ENCODE data around the gene DIPK1B. TPM values are rescaled to one million over a fixed set of nuclear protein-coding genes. Genes with fewer than 3 reads are reported as not detected.

Gene DIPK1B
- polyA plus RNA-seq, 1 of the 3 experiments (the other 2 are of a cell fraction): 24.5 TPM

GRCh38 chr9:136740491-136740890 is 28.1 kb downstream of the DIPK1B start:
- H3K4me3 ChIP-seq (ENCODE audit: low read depth in 2 of 2, low read length in 1 of 2): no peak overlapping the region
- H2AFZ ChIP-seq (ENCODE audit: low read depth): no peak overlapping the region
- H3K4me2 ChIP-seq: no peak overlapping the region
- H3K9me2 ChIP-seq: no peaks in the 10 kb centered on the region
- 68% methylated on average over 16 of the region's 16 CpGs for WGBS (ENCODE audit: low lambda C conversion rate)
- DNase-seq: no peak
- no peaks in the 10 kb centered on the region for H3K27me3 ChIP-seq (ENCODE audit: insufficient read depth)
- no peaks in the 10 kb centered on the region for H3K36me3 ChIP-seq (replicated peaks in 1 of 2; ENCODE audit: control insufficient read depth in 1 of 2, insufficient read depth in 2 of 2, low read length in 1 of 2)
- POLR2A ChIA-PET: interaction anchor here (1.0 kb wide), 1 partner anchor 12 kb away, joined by 3 read pairs; no protein-coding TSS in a partner anchor
- H3K27ac ChIP-seq (ENCODE audit: low read depth in 2 of 2, low read length in 1 of 2): no peak overlapping the region
- no peaks in the 10 kb centered on the region for H4K20me1 ChIP-seq (ENCODE audit: insufficient read depth)
- CTCF ChIA-PET: interaction anchor here (0.6 kb wide), 1 partner anchor 410 kb away, joined by 3 read pairs; no protein-coding TSS in a partner anchor
- no peak for TF ChIP-seq SIN3A (IDR thresholded peaks at IDR 0.05; ENCODE audit: borderline replicate concordance, low read depth, low read length)
- no peak for TF ChIP-seq NRF1 (IDR thresholded peaks at IDR 0.05; ENCODE audit: low read depth, low read length)
- no peak for TF ChIP-seq MXI1 (IDR thresholded peaks at IDR 0.05; ENCODE audit: low read depth, low read length)
- TF ChIP-seq ELF1 (IDR thresholded peaks at IDR 0.05): no peak
- no peak for TF ChIP-seq IRF3 (IDR thresholded peaks at IDR 0.05; ENCODE audit: low read depth, low read length)
- no peak for TF ChIP-seq ZBTB33 (IDR thresholded peaks at IDR 0.05; ENCODE audit: borderline replicate concordance, low read depth)
- TF ChIP-seq FOXJ3 (CRISPR knock-in tag; IDR thresholded peaks at IDR 0.05): no peak
- TF ChIP-seq, protein P1, sequence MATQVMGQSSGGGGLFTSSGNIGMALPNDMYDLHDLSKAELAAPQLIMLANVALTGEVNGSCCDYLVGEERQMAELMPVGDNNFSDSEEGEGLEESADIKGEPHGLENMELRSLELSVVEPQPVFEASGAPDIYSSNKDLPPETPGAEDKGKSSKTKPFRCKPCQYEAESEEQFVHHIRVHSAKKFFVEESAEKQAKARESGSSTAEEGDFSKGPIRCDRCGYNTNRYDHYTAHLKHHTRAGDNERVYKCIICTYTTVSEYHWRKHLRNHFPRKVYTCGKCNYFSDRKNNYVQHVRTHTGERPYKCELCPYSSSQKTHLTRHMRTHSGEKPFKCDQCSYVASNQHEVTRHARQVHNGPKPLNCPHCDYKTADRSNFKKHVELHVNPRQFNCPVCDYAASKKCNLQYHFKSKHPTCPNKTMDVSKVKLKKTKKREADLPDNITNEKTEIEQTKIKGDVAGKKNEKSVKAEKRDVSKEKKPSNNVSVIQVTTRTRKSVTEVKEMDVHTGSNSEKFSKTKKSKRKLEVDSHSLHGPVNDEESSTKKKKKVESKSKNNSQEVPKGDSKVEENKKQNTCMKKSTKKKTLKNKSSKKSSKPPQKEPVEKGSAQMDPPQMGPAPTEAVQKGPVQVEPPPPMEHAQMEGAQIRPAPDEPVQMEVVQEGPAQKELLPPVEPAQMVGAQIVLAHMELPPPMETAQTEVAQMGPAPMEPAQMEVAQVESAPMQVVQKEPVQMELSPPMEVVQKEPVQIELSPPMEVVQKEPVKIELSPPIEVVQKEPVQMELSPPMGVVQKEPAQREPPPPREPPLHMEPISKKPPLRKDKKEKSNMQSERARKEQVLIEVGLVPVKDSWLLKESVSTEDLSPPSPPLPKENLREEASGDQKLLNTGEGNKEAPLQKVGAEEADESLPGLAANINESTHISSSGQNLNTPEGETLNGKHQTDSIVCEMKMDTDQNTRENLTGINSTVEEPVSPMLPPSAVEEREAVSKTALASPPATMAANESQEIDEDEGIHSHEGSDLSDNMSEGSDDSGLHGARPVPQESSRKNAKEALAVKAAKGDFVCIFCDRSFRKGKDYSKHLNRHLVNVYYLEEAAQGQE (IDR thresholded peaks at IDR 0.05; ENCODE audit: low read depth, low read length): no peak
- TF ChIP-seq YY1 (IDR thresholded peaks at IDR 0.05; ENCODE audit: low read depth): no peak
- H3K9me3 ChIP-seq: no peaks in the 10 kb centered on the region
- peaks cover 0 to 5% of the 10 kb centered on the region in 2 experiments; a peak in 1 of 4 replicates for H3K4me1 ChIP-seq (ENCODE audit: control insufficient read depth in 1 of 2, insufficient read depth in 2 of 2, low read depth in 1 of 2, low read length in 1 of 2)
- no peaks in the 10 kb centered on the region for H3F3A ChIP-seq (replicated peaks; ENCODE audit: insufficient read depth)
- H3K79me2 ChIP-seq (ENCODE audit: insufficient read depth): no peaks in the 10 kb centered on the region
- no peak overlapping the region for H3K9ac ChIP-seq

All from SK-N-SH (cell line).